CD4-positive, alpha-beta T cell (primary cell): Measurements from ENCODE around the gene CHRNB2. TPM values are rescaled to one million over a fixed set of nuclear protein-coding genes. Genes with fewer than 3 reads are reported as not detected.

Experiments
- ATAC-seq: fragments of 200-7000 bp; cut with Tn5 transposase; one replicate; pipeline ENCODE4 v1.10.0; 2022; ENCODE audit warnings: mild to moderate bottlenecking; ENCODE audit not compliant: poor library complexity
- CTCF ChIA-PET: fragments of 350-600 bp; sonication (Branson Sonifier 250); formaldehyde crosslinking; loops from one replicate; lab custom pipeline; 2021; ENCODE audit warnings: antibody characterized with exemption, inconsistent platforms; lab: Charles Lee
- POLR2A ChIA-PET: fragments of 350-600 bp; sonication (Branson Sonifier 250); formaldehyde crosslinking; loops from one replicate; lab custom pipeline; 2021; ENCODE audit warnings: antibody characterized with exemption, inconsistent platforms; lab: Charles Lee
- DNase-seq, 14 experiments: peaks; one replicate each; pipeline ENCODE4 v3.0.0-alpha.2; 2013 to 2020; ENCODE audit warnings: mixed read lengths in 2 of 14
- H3K27ac ChIP-seq, 2 donors: one replicate each; pipeline versions ENCODE4 v1.5.1 to v1.7.0; 2013; ENCODE audit warnings: low read length in 2 of 2, low read depth in 1 of 2, mild to moderate bottlenecking in 1 of 2
- H3K27me3 ChIP-seq, 2 experiments: 1 replicate in 1 of 2; 2 replicates in 1 of 2; pipeline versions ENCODE4 v1.6.1 to v1.7.0; 2013; ENCODE audit warnings: low read length in 2 of 2, control low read depth in 1 of 2, mild to moderate bottlenecking in 1 of 2, moderate library complexity in 1 of 2; ENCODE audit not compliant: insufficient read depth in 2 of 2, control insufficient read depth in 1 of 2
- H3K36me3 ChIP-seq: one replicate; pipeline ENCODE4 v1.6.1; 2013; ENCODE audit warnings: low read length, control low read depth; ENCODE audit not compliant: insufficient read depth
- H3K4me1 ChIP-seq: one replicate; pipeline ENCODE4 v1.6.1; 2013; ENCODE audit warnings: low read length, control low read depth; ENCODE audit not compliant: insufficient read depth
- H3K4me3 ChIP-seq: one replicate; pipeline ENCODE4 v1.5.1; 2013; ENCODE audit warnings: mild to moderate bottlenecking, low read length, moderate library complexity
- H3K9me3 ChIP-seq, 2 experiments: 1 replicate in 1 of 2; 2 replicates in 1 of 2; pipeline versions ENCODE4 v1.6.1 to v1.7.0; 2013; ENCODE audit warnings: low read length in 2 of 2, mild to moderate bottlenecking in 2 of 2, control low read depth in 1 of 2, moderate library complexity in 1 of 2; ENCODE audit not compliant: control insufficient read depth in 1 of 2, insufficient read depth in 1 of 2
- H3K27ac Mint-ChIP-seq: one replicate; pipeline ENCODE4 v1.8.0; 2020; ENCODE audit warnings: mixed read lengths
- H3K27me3 Mint-ChIP-seq: one replicate; pipeline ENCODE4 v1.8.0; 2021; ENCODE audit warnings: mixed read lengths
- H3K36me3 Mint-ChIP-seq: one replicate; pipeline ENCODE4 v1.8.0; 2021; ENCODE audit warnings: low read depth, mixed read lengths
- H3K4me1 Mint-ChIP-seq: one replicate; pipeline ENCODE4 v1.8.0; 2021; ENCODE audit warnings: low read depth, mixed read lengths
- H3K4me3 Mint-ChIP-seq: one replicate; pipeline ENCODE4 v1.8.0; 2020; ENCODE audit warnings: mild to moderate bottlenecking, mixed read lengths
- H3K9me3 Mint-ChIP-seq: one replicate; pipeline ENCODE4 v1.8.0; 2020; ENCODE audit warnings: mixed read lengths
- intact Hi-C, 2 experiments: fragments of 100-400 bp; cut with DNase I in 1 of 2; cut with micrococcal nuclease in 1 of 2; formaldehyde crosslinking; loops; one replicate each; pipeline versions ENCODE4 v1.15.1 to v1.9.0; 2023 to 2025; cut with DNase I, micrococcal nuclease
- polyA plus RNA-seq, 2 donors: library from polyadenylated mRNA; unstranded; fragments of 120-200 nt; gene quantifications; one replicate each; pipeline ENCODE4 v1.2.1, GENCODE V29; 2013
- total RNA-seq, 174 experiments: library from RNA in 2 of 174; stranded (reverse) in 2 of 174; gene quantifications; one replicate each; pipeline ENCODE4 v1.2.3 and lab custom pipeline; 2021 to 2026
- TF ChIP-seq, protein P1 (sequence below): fragments of 200-600 bp; IDR thresholded peaks from one replicate; pipeline ENCODE4 v1.8.0; 2022; ENCODE audit warnings: antibody characterized with exemption, mild to moderate bottlenecking

CHRNB2 gene, protein sequence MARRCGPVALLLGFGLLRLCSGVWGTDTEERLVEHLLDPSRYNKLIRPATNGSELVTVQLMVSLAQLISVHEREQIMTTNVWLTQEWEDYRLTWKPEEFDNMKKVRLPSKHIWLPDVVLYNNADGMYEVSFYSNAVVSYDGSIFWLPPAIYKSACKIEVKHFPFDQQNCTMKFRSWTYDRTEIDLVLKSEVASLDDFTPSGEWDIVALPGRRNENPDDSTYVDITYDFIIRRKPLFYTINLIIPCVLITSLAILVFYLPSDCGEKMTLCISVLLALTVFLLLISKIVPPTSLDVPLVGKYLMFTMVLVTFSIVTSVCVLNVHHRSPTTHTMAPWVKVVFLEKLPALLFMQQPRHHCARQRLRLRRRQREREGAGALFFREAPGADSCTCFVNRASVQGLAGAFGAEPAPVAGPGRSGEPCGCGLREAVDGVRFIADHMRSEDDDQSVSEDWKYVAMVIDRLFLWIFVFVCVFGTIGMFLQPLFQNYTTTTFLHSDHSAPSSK
- not detected for total RNA-seq
- 0.08 TPM for polyA plus RNA-seq (2013, experiment 1 of 2)
- 0.22 TPM for polyA plus RNA-seq (2013, experiment 2 of 2)
- 0 to 0.35 (median 0) reads per million in 172 experiments for total RNA-seq (lab: John Stamatoyannopoulos, UW)

DNA sequence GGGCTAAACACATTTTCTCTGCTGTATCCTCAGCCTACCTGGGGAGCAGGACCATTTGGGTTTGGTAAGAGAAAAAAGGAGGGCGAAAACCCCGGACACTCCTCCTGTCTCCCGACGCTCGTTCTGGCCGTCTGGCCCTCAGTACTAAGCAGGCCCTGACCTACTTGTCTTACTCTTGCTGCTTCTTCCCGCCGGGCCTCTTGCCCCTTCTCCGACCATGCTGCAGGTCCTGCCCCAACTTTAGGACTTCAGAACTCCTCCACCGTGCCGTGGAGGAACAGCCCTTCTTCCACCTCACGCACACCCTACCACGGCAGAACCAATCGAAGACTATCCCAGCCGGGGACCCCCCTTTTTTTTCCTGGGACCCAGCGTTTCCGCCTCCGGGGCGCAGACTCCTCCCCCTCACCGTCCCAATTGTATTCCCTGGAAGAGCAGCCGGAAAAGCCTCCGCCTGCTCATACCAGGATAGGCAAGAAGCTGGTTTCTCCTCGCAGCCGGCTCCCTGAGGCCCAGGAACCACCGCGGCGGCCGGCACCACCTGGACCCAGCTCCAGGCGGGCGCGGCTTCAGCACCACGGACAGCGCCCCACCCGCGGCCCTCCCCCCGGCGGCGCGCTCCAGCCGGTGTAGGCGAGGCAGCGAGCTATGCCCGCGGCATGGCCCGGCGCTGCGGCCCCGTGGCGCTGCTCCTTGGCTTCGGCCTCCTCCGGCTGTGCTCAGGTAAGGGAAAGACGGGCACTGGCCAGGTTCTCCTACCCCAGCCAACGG, at the start of gene CHRNB2:
Gene CHRNB2 (plus strand): TSS at position 393 of the 771 bp plus-strand sequence. CDS start 267 bp downstream, at position 660.
- Histone ChIP-seq H3K27ac (no peak within 1 kb of the TSS), H3K9me3 (peaks cover 0 to 10% of the 10 kb centered on the region in 2 experiments), H3K4me3 (no peak within 1 kb of the TSS), H3K36me3 (no peaks in the 10 kb centered on the region), H3K27me3 (peaks cover 27 to 28% of the 10 kb centered on the region in 2 experiments), H3K4me1 (peaks cover 11% of the 10 kb centered on the region)
- TF ChIP-seq, protein P1, sequence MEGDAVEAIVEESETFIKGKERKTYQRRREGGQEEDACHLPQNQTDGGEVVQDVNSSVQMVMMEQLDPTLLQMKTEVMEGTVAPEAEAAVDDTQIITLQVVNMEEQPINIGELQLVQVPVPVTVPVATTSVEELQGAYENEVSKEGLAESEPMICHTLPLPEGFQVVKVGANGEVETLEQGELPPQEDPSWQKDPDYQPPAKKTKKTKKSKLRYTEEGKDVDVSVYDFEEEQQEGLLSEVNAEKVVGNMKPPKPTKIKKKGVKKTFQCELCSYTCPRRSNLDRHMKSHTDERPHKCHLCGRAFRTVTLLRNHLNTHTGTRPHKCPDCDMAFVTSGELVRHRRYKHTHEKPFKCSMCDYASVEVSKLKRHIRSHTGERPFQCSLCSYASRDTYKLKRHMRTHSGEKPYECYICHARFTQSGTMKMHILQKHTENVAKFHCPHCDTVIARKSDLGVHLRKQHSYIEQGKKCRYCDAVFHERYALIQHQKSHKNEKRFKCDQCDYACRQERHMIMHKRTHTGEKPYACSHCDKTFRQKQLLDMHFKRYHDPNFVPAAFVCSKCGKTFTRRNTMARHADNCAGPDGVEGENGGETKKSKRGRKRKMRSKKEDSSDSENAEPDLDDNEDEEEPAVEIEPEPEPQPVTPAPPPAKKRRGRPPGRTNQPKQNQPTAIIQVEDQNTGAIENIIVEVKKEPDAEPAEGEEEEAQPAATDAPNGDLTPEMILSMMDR: no peak
- Mint-ChIP-seq H3K9me3 (no peaks in the 10 kb centered on the region), H3K4me3 (no peak within 1 kb of the TSS), H3K4me1 (no peaks in the 10 kb centered on the region), H3K27me3 (peaks cover 59% of the 10 kb centered on the region), H3K36me3 (no peaks in the 10 kb centered on the region), H3K27ac (no peak within 1 kb of the TSS)
- POLR2A ChIA-PET: interaction anchor here (0.5 to 2.0 kb wide), 3 partner anchors 8 to 171 kb away, joined by 3 to 8 read pairs (median 4); no protein-coding TSS in a partner anchor
- CTCF ChIA-PET: no interaction called here
- peak; percentile 97 for ATAC-seq
- intact Hi-C loops: no loop called here
- peak; percentile 37 to 88 (median 65) for DNase-seq

DNA sequence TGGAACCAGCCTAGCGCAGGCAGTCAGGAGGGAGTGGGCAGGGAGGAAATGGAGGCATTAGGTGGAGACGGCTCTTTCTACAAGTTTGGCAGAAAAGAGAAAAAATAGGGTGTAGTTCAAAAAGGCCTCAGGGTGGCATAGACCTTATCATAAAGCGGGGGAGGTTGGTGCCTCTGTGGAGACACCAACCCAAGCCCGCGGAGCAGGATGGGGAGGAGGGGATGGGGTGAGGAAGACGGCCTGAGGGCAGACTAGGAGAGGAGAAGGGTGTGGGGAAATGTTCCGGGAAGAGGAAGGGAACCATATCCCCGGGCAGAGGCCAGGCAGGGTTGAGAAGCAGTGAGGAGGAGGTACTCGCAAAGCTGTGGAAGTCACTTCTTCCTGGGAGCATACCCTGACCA, 48.0 kb upstream of the CHRNB2 start:
- H3K36me3 ChIP-seq: no peaks in the 10 kb centered on the region
- H3K4me3 ChIP-seq: no peak overlapping the region
- ChIA-PET POLR2A (no interaction called here), CTCF (interaction anchor here (1.2 kb wide), 1 partner anchor 40 kb away, joined by 3 read pairs; no protein-coding TSS in a partner anchor)
- Mint-ChIP-seq H3K27ac (no peak overlapping the region), H3K9me3 (no peaks in the 10 kb centered on the region), H3K27me3 (peaks cover 13% of the 10 kb centered on the region), H3K36me3 (no peaks in the 10 kb centered on the region), H3K4me3 (no peak overlapping the region), H3K4me1 (no peaks in the 10 kb centered on the region)
- intact Hi-C loops: no loop called here
- ATAC-seq: no peak
- no peak overlapping the region for H3K27ac ChIP-seq
- DNase-seq: no peak
- TF ChIP-seq, protein P1: no peak
- H3K9me3 ChIP-seq: no peaks in the 10 kb centered on the region
- no peaks in the 10 kb centered on the region for H3K4me1 ChIP-seq
- H3K27me3 ChIP-seq: peaks cover 0 to 5% of the 10 kb centered on the region in 2 experiments

DNA sequence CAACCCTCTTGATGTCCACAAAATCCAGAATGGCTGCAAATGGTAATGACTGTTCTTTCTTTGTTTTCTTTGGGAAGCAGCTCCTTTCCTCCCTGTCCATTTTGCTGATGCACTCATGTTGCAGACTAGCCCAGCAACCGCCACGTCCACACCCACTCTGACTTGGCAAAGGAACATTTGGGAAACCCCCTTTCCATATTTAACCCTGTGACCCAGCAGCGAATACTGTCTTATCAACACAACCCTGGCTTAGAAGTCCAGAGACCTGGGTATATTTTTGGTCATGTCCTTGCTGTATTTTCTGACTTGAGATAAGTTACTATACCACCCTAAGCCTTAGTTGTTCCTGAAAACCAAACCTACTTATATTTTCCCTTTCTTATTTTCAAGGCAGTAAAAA, 47.2 kb upstream of the CHRNB2 start:
- peaks cover 0 to 5% of the 10 kb centered on the region in 2 experiments for H3K27me3 ChIP-seq
- CTCF ChIA-PET: interaction anchor here (1.2 kb wide), 1 partner anchor 41 kb away, joined by 3 read pairs; no protein-coding TSS in a partner anchor
- no peaks in the 10 kb centered on the region for H3K4me1 Mint-ChIP-seq
- no peak for DNase-seq
- ATAC-seq: no peak
- H3K36me3 Mint-ChIP-seq: no peaks in the 10 kb centered on the region
- no peaks in the 10 kb centered on the region for H3K4me1 ChIP-seq
- TF ChIP-seq, protein P1: no peak
- POLR2A ChIA-PET: no interaction called here
- no peak overlapping the region for H3K4me3 ChIP-seq
- intact Hi-C loops: no loop called here
- H3K27ac Mint-ChIP-seq: no peak overlapping the region
- no peaks in the 10 kb centered on the region for H3K36me3 ChIP-seq
- no peak overlapping the region for H3K4me3 Mint-ChIP-seq
- H3K27ac ChIP-seq: no peak overlapping the region
- H3K9me3 ChIP-seq: no peaks in the 10 kb centered on the region
- no peaks in the 10 kb centered on the region for H3K9me3 Mint-ChIP-seq
- H3K27me3 Mint-ChIP-seq: peaks cover 13% of the 10 kb centered on the region
